LNCAP (cell line): ENCODE data around the gene ELMO1.

Experiments
- TF ChIP-seq, protein P1 (sequence below): fragments of 450-650 bp; IDR thresholded peaks from 2 replicates; pipeline ENCODE4 v1.5.1; 2017; ENCODE audit warnings: mild to moderate bottlenecking

The ELMO1 gene

DNA sequence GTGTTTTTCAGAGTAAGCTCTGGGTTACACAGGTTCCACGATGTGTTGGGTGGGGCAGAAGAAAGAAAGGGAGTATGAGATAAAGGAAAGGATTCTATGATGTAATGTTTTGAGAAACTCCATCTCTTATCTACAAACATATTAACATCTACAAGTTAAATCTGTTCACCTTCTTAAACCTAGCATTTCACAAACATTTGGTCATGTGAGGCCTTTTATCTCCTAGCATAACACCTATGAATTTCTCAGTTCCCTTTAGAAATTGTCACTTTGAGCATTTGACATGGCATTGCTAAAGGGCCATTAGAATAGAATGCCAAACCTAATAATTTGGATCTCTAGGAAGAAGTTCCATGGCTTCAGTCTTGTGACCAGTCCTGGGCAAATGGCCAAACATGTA is 507.3 kb downstream of the ELMO1 start:
- TF ChIP-seq, protein P1, sequence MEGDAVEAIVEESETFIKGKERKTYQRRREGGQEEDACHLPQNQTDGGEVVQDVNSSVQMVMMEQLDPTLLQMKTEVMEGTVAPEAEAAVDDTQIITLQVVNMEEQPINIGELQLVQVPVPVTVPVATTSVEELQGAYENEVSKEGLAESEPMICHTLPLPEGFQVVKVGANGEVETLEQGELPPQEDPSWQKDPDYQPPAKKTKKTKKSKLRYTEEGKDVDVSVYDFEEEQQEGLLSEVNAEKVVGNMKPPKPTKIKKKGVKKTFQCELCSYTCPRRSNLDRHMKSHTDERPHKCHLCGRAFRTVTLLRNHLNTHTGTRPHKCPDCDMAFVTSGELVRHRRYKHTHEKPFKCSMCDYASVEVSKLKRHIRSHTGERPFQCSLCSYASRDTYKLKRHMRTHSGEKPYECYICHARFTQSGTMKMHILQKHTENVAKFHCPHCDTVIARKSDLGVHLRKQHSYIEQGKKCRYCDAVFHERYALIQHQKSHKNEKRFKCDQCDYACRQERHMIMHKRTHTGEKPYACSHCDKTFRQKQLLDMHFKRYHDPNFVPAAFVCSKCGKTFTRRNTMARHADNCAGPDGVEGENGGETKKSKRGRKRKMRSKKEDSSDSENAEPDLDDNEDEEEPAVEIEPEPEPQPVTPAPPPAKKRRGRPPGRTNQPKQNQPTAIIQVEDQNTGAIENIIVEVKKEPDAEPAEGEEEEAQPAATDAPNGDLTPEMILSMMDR = no peak

DNA sequence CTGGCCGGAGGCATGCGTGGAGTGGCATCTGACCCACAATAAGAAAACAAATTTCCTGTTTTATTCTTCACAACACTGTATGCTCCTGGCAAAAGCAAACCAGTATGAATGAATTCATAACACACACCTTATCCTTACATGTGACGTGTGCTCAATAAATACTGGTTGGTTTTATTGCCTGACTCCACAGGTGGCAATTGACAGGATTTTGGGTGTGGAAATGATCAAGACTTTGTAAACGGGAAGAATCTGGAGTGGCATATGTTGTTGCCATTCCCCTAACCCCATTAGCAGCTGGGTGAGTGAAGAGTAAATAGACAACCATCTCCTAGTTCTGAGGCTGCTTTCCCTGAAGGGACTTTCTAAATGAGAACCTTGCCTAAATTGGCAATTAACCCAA is 508.8 kb downstream of the ELMO1 start:
- TF ChIP-seq, protein P1 = no peak

DNA sequence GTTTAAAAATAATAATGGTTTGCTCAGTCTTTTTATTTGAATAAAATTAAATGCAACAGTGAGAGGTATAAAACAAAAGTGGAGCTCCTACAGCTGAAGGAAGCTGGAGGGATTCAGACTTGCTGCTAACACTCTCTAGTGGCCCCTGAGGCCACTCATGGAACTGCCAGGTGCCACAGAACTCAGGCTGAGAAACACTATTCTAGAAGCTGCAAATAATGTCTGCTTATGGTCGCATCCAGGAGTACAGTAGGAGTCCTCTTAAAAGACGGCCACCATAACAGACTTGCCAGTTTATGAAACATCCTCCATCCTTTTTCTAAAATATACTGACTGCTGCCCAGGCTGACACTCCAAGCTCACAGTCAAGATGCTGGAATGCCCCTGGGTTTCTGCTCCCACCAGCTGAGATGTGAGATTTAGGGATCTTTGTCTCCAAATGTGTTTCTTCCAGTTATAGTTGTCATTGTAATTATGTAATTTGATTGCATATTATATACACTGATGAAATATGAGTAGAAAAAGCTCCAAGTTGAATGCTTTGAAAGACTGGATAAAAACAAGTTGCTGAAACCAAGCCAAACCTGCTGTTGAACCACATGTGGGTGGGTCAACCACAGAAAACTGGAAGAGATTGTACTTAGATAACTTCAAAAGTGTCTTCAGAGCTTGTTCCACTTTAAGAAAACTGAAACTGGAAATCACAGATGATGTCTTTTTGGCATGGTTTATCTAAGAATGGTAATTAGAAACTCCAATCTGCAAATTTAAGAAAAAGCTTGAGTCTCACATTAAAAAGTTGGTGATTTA is 510.7 kb downstream of the ELMO1 start:
- TF ChIP-seq, protein P1 = no peak

DNA sequence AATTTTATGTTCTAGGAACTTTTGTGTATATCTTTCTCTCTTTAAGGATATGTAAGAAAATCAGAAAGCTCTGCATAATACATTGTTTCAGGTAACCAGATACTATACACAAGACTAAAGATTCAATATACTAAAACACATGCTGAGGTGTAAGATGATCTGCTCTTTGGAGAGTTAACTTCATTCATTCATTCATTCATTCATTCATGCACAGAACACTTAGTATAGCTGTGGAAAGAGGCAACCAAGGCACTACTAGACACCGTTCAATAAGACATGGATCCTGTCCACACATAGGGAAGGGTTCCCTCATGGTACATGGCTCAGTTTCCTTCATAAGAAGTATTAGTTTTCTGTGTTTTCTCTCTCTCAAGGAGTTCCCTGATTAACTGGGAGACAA is 516.8 kb downstream of the ELMO1 start:
- TF ChIP-seq, protein P1 = no peak

DNA sequence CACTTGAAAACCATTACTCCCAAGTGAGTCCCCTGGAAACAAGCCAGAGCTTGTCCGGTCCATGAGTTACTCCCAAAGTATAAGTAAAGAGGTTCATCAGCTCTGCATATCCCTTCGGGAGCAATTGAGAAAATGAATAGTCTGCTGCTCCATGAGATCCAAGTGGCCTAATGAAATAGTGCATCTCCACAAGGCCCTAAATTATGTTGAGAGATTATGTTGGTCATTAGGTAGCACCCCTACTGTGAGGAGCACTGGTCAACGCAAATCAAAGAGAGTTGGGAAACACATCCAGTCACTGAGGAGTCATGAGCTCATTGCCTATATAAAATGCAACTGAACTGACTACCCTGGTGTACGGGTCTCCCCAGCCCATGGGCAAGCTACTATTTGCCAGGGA is 518.9 kb downstream of the ELMO1 start:
- TF ChIP-seq, protein P1 = no peak

DNA sequence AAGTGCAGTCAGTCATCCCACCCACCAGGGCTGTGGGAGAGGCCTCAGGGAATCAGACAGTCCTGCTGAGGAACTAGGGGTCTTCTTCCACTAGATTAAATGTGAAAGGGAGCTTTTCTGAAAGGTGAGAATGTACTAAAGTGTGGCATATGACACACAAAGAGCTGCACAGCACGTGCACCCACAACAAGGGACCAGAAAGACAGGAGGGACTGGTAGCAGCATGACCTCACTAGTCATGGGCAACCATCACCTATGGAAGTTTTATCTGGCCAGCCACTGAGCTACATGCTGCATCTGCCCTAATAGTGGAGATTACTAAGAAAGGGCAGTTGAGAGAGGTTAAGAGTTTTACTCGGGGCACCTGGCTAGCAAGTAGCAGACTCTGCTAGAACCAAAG is 519.9 kb downstream of the ELMO1 start:
- TF ChIP-seq, protein P1 = no peak

DNA sequence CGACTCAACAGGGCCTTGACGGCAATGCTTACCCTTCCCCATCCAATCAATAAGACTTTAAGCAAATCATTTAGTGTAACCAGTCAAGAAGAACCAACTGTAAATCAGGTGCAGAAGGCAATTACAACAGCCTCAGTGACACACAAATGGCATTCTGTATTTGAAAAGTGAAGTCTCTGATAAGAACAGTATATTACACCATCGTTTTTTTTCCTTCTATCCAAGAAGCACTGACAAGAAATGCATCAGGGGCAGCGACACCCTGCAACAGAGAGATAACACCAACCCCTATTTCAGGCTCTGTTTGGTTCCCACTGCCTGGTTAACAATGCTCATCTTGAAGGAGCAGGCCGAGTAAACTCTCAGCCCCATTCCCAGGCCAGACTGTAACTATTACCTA is 520.4 kb downstream of the ELMO1 start:
- TF ChIP-seq, protein P1 = no peak

DNA sequence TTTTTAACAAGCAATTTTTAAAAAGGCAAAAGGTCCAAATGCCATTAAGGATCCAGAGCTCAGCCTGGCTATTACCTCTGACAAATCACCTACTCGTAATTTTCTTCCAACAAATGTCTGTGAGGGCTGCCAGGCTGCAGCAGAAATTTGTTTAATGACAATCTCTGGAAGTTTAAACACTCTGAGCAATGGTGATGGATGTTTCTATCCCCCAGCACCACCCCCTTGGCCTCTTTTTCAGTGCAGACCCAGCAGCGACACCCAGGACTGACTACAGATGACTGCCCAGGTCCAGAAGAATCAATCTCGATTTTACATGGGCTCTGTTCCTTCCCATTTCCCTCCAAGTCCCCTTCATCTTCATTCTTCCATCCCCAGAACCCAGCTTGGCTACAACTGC is 523.0 kb downstream of the ELMO1 start:
- TF ChIP-seq, protein P1 = no peak
